ENCODE results near the gene COMMD9.

DNA sequence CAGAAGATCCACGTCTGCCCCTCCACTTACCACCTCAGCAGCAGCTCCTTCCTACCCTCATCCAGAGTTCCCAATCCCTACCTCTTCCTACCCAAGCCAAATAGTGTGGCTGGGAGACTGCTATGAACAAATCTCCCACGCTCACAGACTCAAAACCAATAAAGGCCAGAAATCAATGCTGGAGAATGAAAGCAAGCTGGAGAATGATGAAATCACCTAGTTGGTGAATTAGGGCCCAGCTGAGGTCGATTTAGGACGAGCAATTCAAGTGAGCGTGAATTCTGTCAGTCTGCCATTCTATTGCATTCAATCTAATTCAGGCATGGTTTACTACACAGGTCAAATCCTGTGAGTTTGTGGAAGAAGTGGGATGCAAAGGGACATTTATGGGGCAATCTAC, 22.5 kb downstream of the COMMD9 start:
- TF ChIP-seq, protein P1, sequence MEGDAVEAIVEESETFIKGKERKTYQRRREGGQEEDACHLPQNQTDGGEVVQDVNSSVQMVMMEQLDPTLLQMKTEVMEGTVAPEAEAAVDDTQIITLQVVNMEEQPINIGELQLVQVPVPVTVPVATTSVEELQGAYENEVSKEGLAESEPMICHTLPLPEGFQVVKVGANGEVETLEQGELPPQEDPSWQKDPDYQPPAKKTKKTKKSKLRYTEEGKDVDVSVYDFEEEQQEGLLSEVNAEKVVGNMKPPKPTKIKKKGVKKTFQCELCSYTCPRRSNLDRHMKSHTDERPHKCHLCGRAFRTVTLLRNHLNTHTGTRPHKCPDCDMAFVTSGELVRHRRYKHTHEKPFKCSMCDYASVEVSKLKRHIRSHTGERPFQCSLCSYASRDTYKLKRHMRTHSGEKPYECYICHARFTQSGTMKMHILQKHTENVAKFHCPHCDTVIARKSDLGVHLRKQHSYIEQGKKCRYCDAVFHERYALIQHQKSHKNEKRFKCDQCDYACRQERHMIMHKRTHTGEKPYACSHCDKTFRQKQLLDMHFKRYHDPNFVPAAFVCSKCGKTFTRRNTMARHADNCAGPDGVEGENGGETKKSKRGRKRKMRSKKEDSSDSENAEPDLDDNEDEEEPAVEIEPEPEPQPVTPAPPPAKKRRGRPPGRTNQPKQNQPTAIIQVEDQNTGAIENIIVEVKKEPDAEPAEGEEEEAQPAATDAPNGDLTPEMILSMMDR (IDR thresholded peaks at IDR 0.05): no peak
- TF ChIP-seq EZH2 (IDR thresholded peaks at IDR 0.05): no peak
